Activated T-helper 17 cell treated with anti-CD3 and anti-CD28 coated beads, Interleukin-2, amount 50 U/mL, for 72 hours (primary cell): ENCODE data around the gene PLEKHA1. TPM values are rescaled to one million over a fixed set of nuclear protein-coding genes. Genes with fewer than 3 reads are reported as not detected.

Experiments
- ATAC-seq: fragments of 150-1000 bp; cut with Tn5 transposase; replicated peaks from 2 replicates; pipeline ENCODE4 v1.10.0; 2021; ENCODE audit warnings: mild to moderate bottlenecking, moderate library complexity
- H3K27ac Mint-ChIP-seq: one replicate; pipeline ENCODE4 v1.8.0; 2022; ENCODE audit warnings: mixed read lengths
- H3K27me3 Mint-ChIP-seq: one replicate; pipeline ENCODE4 v1.8.0; 2022; ENCODE audit warnings: mixed read lengths
- H3K36me3 Mint-ChIP-seq: one replicate; pipeline ENCODE4 v1.8.0; 2022; ENCODE audit warnings: low read depth, mild to moderate bottlenecking, mixed read lengths
- H3K4me1 Mint-ChIP-seq: one replicate; pipeline ENCODE4 v1.8.0; 2022; ENCODE audit warnings: mixed read lengths
- H3K4me3 Mint-ChIP-seq: one replicate; pipeline ENCODE4 v1.8.0; 2022; ENCODE audit warnings: mild to moderate bottlenecking, mixed read lengths
- H3K9me3 Mint-ChIP-seq: one replicate; pipeline ENCODE4 v1.8.0; 2022; ENCODE audit warnings: mixed read lengths
- total RNA-seq, 2 donors: library from RNA; stranded (reverse); gene quantifications; one replicate each; pipeline ENCODE4 v1.2.3, GENCODE V29; 2022

PLEKHA1 gene
- total RNA-seq, 2 donors from 2014 or later, result 2.4 to 13.9 TPM

DNA sequence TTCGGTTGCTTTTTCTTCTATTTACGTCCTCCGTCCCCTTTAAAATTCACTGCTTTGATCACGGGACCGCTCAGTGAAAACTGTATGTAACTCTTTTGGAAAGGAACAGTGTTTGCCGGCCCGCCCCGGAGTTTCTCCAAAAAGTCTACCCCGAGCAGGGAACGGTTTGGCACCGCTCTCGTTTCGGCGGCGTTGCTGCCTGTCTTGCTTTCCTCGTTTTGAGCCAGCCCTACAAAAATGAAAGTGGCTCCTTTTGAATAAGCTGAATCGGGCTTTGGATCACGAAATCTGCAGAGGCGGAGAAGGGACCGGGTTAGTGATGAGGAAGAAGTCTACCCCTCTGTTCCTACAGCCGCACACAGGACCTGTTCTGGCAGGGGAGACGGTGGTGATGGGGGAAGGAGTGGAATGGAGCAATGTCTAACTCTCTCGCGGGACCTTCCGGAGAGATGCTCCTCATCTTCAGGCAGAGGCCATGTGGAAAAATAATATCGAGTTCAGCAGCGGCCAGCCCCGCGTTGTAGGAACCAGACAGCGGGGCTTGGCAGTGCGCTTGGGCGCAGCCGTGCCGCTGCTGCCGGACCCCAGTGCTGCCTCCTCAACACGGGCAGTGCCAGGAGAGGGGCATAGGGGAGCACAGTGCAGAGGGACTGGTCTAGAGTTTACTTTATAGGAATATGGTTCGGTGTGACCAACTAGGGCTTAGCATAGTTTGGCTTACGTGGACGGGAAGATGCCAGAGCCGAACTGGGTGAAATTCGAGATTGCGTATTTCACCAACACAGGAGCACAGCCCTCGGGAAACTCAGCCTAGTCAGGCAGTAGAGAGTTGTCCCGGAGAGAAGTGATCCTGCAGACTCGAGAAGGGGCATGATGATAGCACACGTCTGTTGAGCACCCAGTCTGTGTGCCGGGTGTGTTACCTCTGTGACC, 88.3 kb downstream of the PLEKHA1 start:
- Mint-ChIP-seq H3K27ac (no peak overlapping the region), H3K9me3 (no peaks in the 10 kb centered on the region), H3K36me3 (no peaks in the 10 kb centered on the region), H3K4me1 (no peaks in the 10 kb centered on the region), H3K27me3 (peaks cover 47% of the 10 kb centered on the region), H3K4me3 (peak overlapping the region; percentile 74)
- ATAC-seq, result peak; percentile 23

GRCh38 chr10:122463466-122464249, 89.2 kb downstream of the PLEKHA1 start:
- Mint-ChIP-seq H3K9me3 (no peaks in the 10 kb centered on the region), H3K27me3 (peaks cover 44% of the 10 kb centered on the region), H3K36me3 (no peaks in the 10 kb centered on the region), H3K4me1 (no peaks in the 10 kb centered on the region), H3K27ac (no peak overlapping the region), H3K4me3 (peak overlapping the region; percentile 74)
- no peak for ATAC-seq

DNA sequence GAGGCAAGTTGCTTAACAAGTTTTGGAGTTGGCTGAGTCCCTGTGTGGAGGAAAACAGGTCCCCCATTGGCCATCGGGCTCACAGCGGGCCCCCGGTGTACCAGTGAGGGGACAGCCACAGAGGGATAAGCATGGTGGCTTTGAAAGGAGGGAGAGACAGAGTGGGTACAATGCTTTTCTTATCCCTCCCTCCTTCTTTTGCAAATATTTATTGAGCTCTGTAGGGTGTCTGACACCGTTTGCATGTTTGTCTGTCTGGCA, 89.7 kb downstream of the PLEKHA1 start:
- Mint-ChIP-seq H3K9me3 (no peaks in the 10 kb centered on the region), H3K4me3 (no peak overlapping the region), H3K36me3 (no peaks in the 10 kb centered on the region), H3K27me3 (peaks cover 38% of the 10 kb centered on the region), H3K4me1 (no peaks in the 10 kb centered on the region), H3K27ac (no peak overlapping the region)
- ATAC-seq, result no peak

DNA sequence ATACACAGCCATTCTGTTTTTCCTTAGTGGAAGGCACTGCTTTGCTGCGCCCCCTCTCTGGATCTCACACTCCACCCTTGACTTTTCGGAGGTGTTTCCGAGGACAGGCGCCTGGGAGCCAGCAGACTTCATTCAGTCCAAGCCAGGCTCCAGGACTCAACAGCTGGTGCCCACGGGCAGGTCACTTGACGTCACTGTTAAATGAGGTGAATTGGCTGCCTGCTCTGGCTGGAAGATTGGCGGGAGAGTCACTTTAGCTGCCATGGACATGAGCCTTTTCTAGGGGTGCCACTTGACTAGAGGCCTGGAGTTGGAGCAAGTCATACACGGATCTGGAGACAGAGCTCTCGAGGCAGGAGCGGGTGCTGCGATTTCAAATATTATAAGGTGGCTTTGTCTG, 90.1 kb downstream of the PLEKHA1 start:
- Mint-ChIP-seq H3K9me3 (no peaks in the 10 kb centered on the region), H3K4me1 (no peaks in the 10 kb centered on the region), H3K4me3 (no peak overlapping the region), H3K36me3 (no peaks in the 10 kb centered on the region), H3K27ac (no peak overlapping the region), H3K27me3 (peaks cover 36% of the 10 kb centered on the region)
- no peak for ATAC-seq

DNA sequence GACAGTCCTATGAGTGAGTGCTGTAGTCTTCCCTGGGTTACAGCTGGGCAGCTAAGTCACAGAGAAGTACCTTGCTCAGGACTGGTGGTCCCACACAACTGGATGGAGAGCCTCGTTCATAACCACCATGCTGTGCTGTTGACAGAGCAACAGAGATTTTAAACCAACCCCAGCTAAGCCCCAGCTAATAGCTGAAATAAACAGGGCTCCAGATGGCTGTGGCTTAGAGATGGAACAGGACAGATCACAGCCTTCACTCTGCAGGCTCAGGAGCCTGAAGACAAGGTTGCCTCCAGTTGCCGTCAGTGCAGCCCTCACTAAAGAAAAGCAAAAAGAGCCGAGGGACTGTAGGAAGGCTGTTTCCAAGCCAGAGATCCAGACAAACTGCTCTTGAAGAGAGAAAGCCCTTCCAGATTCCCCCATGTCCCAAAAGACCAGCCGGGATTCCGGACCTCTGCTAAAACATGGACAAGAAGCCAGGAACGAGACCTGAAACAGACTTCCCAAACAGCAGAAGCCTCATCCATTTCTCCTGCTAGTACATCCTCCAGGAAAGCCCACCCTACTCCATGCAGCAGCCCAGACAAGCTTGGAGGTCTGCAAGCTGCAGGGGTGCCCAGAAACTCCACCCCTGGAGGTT, 91.0 kb downstream of the PLEKHA1 start:
- H3K27me3 Mint-ChIP-seq, result peaks cover 31% of the 10 kb centered on the region
- no peaks in the 10 kb centered on the region for H3K9me3 Mint-ChIP-seq
- no peak overlapping the region for H3K4me3 Mint-ChIP-seq
- no peaks in the 10 kb centered on the region for H3K4me1 Mint-ChIP-seq
- H3K27ac Mint-ChIP-seq, result no peak overlapping the region
- no peak for ATAC-seq
- H3K36me3 Mint-ChIP-seq, result no peaks in the 10 kb centered on the region

- H3K36me3 Mint-ChIP-seq, result no peaks in the 10 kb centered on the region
- ATAC-seq, result no peak
- H3K27me3 Mint-ChIP-seq, result peaks cover 35% of the 10 kb centered on the region
- no peak overlapping the region for H3K4me3 Mint-ChIP-seq
- H3K27ac Mint-ChIP-seq, result no peak overlapping the region
- H3K9me3 Mint-ChIP-seq, result no peaks in the 10 kb centered on the region
- H3K4me1 Mint-ChIP-seq, result no peaks in the 10 kb centered on the region
Measured at GRCh38 chr10:122466951-122467381, 92.5 kb downstream of the PLEKHA1 start.

GRCh38 chr10:122467701-122468100, 93.2 kb downstream of the PLEKHA1 start:
- Mint-ChIP-seq H3K9me3 (no peaks in the 10 kb centered on the region), H3K27ac (no peak overlapping the region), H3K4me1 (no peaks in the 10 kb centered on the region), H3K36me3 (no peaks in the 10 kb centered on the region), H3K27me3 (peaks cover 31% of the 10 kb centered on the region), H3K4me3 (no peak overlapping the region)
- no peak for ATAC-seq

DNA sequence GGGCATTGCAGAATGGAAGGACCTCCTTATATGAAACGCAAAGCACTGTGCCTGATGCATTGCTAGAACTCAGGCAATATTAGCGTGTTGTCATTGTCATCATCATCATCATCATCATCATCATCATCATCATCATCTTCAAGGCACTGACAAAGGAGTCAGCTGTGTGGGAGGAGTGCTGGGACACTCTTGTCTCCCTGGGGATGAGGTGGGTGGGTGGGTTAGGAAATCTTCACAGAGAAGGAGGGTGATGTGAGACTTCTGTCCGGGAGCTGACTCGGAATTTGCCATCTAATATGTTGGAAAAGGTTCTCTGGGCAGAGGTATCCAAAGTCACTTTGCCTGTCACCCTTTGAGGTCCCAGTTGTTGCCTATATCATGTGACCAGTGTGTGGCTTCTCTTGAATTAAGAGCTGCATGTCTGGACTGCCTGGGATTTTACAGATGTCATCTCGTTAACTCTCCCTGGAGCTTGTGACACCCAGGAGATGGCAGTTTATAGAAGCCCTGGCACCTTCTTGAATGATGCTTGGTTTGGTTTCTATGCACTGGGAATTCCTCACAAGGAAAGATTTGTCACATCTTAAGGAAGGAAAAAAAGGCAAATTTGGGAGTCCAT, 93.9 kb downstream of the PLEKHA1 start:
- no peak for ATAC-seq
- no peak overlapping the region for H3K27ac Mint-ChIP-seq
- no peaks in the 10 kb centered on the region for H3K36me3 Mint-ChIP-seq
- H3K4me3 Mint-ChIP-seq, result no peak overlapping the region
- no peaks in the 10 kb centered on the region for H3K9me3 Mint-ChIP-seq
- H3K27me3 Mint-ChIP-seq, result peaks cover 26% of the 10 kb centered on the region
- H3K4me1 Mint-ChIP-seq, result no peaks in the 10 kb centered on the region

DNA sequence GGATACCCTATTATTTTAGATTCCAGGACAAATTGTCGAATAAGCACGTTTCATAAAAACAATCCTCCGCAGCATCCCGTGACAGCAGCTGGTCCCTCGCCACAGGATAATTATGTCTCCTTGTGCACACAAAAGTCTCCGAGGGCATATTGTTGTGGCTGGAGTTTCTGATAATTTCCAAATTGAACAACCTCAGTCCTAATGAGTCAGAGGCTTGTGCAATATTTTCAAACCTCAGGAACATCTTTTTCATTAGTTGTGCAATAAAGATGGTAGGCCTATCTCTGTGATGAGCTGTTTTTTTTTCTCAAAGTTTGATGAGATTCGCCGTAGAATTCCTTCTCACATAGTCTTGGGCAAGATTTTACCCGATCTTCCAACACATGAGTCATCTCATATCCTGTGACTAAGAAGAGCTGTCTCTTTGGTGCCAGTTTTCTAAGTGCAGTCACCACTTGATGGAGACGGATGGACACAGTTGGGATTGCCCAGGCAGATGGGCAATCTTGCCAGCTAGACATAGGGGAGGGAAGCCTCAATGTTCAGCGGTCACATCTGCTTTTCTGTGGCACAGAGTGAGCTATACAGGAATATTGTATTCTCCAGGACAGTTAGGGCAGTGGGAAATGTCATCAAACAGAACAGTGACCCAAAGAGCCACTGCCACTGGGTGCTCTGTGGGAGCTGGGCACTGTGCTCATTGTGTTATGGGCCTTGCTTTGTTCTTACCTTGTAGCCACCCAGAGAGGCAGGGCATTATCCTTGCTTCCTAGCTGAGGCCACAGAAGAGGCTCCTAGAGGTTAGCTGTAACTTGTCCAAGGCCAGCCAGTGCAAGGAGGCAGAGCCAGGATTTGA, 94.6 kb downstream of the PLEKHA1 start:
- no peak overlapping the region for H3K27ac Mint-ChIP-seq
- ATAC-seq, result no peak
- H3K9me3 Mint-ChIP-seq, result no peaks in the 10 kb centered on the region
- H3K36me3 Mint-ChIP-seq, result no peaks in the 10 kb centered on the region
- peaks cover under 1% of the 10 kb centered on the region for H3K4me1 Mint-ChIP-seq
- H3K27me3 Mint-ChIP-seq, result peaks cover 23% of the 10 kb centered on the region
- no peak overlapping the region for H3K4me3 Mint-ChIP-seq

DNA sequence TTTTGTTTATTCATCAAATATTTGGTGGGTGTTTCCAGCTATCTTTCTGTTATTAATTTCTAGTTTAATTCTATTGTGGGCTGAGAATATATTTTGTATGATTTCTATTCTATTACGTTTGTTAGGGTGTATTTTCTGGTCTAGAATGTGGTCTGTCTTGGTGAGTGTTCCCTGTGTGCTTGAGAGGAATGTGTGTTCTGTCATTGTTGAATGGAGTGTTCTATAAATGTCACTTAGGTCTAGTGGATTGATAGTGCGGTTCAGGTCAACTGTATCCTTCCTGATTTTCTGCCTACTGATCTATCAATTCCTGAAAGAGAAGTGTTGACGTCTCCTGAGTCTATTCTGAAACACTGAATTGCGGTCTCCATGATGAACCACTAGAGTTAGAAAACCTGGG, 95.3 kb downstream of the PLEKHA1 start:
- Mint-ChIP-seq H3K36me3 (no peaks in the 10 kb centered on the region), H3K27ac (no peak overlapping the region), H3K9me3 (no peaks in the 10 kb centered on the region), H3K4me3 (no peak overlapping the region), H3K4me1 (peaks cover 5% of the 10 kb centered on the region), H3K27me3 (peaks cover 22% of the 10 kb centered on the region)
- no peak for ATAC-seq

DNA sequence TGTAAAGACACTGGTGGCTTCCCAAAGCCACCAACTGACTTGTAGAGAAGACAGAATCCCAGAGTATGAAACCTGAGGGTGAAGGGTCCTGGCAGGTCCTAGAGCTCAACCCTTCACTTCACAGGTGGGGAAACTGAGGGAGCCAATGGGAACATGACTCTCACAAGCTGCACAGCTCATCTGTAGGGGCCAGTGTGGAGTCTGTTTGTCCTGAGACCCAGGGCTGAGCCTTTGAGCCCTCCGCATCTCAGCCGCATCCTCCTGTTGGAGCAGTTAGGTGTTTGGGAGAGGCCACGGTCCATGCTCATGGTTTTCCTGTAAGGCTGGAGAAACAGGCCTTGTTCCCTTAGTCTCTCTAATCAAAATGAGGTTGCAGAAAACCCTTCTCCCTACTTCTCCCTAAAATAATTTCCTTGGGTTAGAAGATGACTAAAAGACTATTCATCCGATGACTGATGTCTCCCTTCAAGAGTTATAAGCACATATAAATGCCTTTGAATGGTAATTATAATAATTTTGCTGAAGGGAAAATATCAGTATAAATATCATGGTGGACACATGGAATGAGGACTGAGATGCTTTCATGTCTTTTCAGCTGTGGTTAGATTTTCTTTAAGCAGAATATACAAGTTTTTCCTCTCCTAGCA, 97.1 kb downstream of the PLEKHA1 start:
- ATAC-seq, result no peak
- H3K27me3 Mint-ChIP-seq, result peaks cover 15% of the 10 kb centered on the region
- H3K9me3 Mint-ChIP-seq, result no peaks in the 10 kb centered on the region
- peaks cover 5% of the 10 kb centered on the region for H3K4me1 Mint-ChIP-seq
- H3K4me3 Mint-ChIP-seq, result no peak overlapping the region
- H3K36me3 Mint-ChIP-seq, result no peaks in the 10 kb centered on the region
- H3K27ac Mint-ChIP-seq, result no peak overlapping the region

- Mint-ChIP-seq H3K27ac (no peak overlapping the region), H3K36me3 (no peaks in the 10 kb centered on the region), H3K9me3 (no peaks in the 10 kb centered on the region), H3K4me3 (no peak overlapping the region), H3K4me1 (peaks cover 5% of the 10 kb centered on the region), H3K27me3 (peaks cover 10% of the 10 kb centered on the region)
- ATAC-seq, result no peak
Measured at GRCh38 chr10:122473116-122473515, 98.6 kb downstream of the PLEKHA1 start.

DNA sequence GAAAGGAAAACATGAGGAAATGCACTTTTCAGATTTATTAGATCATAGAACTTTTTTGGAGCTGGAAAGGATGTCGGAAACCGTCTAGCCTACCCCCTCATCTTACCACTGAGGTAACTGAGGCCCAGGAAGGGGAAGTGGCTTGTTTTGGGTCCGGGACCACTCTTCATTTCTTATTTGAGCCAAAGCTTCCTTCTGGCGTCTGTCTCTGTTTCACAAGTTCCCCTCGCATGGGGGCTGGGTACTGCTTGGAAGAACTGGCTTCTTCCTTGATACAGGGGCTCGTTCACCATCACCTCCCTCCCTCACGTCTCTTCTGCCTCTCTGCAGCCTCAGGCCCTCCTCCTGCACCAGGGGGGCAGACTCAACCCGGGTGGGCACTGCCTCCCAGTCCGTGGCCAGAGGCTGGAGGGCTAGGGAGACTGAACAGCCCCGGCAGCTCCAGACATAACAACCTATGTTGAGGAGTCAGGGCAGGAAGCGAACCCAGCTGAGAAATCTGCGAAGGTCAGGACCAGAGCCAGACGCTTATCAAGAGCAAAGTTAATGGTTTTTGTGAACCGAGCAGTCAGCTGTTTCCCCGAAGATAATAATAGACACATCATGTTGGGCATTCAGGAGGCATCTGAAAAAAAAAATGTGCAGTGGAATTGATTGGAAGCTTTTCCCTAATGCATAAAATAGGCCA, 99.8 kb downstream of the PLEKHA1 start:
- Mint-ChIP-seq H3K4me3 (no peak overlapping the region), H3K9me3 (no peaks in the 10 kb centered on the region), H3K36me3 (no peaks in the 10 kb centered on the region), H3K4me1 (peaks cover 5% of the 10 kb centered on the region), H3K27me3 (peaks cover 8% of the 10 kb centered on the region), H3K27ac (no peak overlapping the region)
- no peak for ATAC-seq
